ENCODE data around the gene NEGR1.

DNA sequence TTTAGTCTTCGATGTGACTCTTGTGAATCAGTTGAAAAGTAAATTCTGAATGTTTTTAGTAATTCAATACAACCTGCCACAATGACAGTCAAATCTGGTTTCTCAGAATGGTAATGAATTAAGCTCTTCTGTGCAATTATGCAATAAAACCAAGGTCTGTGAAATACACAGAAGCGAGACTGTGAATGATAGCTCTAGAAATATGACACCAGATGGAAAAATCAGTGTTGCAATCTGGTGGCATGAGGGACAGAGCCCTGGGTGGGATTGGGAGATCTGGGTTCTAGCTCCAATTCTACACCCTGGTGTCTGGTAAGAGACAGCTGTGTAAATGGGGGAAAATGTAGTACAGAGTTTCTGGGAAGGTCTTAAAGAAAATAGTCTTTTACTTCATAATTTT lies 615.1 kb downstream of the NEGR1 start:
- TF ChIP-seq, protein P1, sequence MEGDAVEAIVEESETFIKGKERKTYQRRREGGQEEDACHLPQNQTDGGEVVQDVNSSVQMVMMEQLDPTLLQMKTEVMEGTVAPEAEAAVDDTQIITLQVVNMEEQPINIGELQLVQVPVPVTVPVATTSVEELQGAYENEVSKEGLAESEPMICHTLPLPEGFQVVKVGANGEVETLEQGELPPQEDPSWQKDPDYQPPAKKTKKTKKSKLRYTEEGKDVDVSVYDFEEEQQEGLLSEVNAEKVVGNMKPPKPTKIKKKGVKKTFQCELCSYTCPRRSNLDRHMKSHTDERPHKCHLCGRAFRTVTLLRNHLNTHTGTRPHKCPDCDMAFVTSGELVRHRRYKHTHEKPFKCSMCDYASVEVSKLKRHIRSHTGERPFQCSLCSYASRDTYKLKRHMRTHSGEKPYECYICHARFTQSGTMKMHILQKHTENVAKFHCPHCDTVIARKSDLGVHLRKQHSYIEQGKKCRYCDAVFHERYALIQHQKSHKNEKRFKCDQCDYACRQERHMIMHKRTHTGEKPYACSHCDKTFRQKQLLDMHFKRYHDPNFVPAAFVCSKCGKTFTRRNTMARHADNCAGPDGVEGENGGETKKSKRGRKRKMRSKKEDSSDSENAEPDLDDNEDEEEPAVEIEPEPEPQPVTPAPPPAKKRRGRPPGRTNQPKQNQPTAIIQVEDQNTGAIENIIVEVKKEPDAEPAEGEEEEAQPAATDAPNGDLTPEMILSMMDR (IDR thresholded peaks at IDR 0.05) = no peak
- no peak for TF ChIP-seq POLR2A (IDR thresholded peaks at IDR 0.05)

Data from upper lobe of left lung (tissue), 4 donors.